Measurements from ENCODE around the gene MACROD2. TPM values are rescaled to one million over a fixed set of nuclear protein-coding genes. Genes with fewer than 3 reads are reported as not detected.

The MACROD2 gene
- total and polyA plus RNA-seq, 8 donors = 0.78 to 31.3 (median 10.9) TPM; not detected in 1

GRCh38 chr20:14751191-14751590 lies 755.9 kb downstream of the MACROD2 start:
- intact Hi-C loops (cut with DNase I; ENCODE audit: low total_unique reads) = no loop called here
- no peak for DNase-seq
- no peaks in the 10 kb centered on the region for H3K9me3 ChIP-seq
- H3K36me3 ChIP-seq = no peaks in the 10 kb centered on the region
- no peak overlapping the region for H3K27ac ChIP-seq
- no peaks in the 10 kb centered on the region for H3K4me1 ChIP-seq
- TF ChIP-seq POLR2A (IDR thresholded peaks at IDR 0.05) (no peak), EP300 (IDR thresholded peaks at IDR 0.05) (no peak)
- H3K4me3 ChIP-seq = no peak overlapping the region
- no peaks in the 10 kb centered on the region for H3K27me3 ChIP-seq
- 83 to 98% (median 88%) methylated on average over 1 of the region's 1 CpG for WGBS, 5 donors

GRCh38 chr20:14757728-14758127 lies 762.4 kb downstream of the MACROD2 start:
- H3K27me3 ChIP-seq = no peaks in the 10 kb centered on the region
- TF ChIP-seq EP300 (IDR thresholded peaks at IDR 0.05) (no peak), POLR2A (IDR thresholded peaks at IDR 0.05) (no peak), CTCF (IDR thresholded peaks at IDR 0.05) (no peak), POLR2AphosphoS5 (IDR thresholded peaks at IDR 0.05) (no peak)
- intact Hi-C loops (cut with DNase I; ENCODE audit: low total_unique reads) = no loop called here
- no peak for DNase-seq
- WGBS, 5 donors = 92 to 97% (median 94%) methylated on average over 11 to 12 of the region's 12 CpGs
- no peaks in the 10 kb centered on the region for H3K36me3 ChIP-seq
- no peak overlapping the region for H3K27ac ChIP-seq
- no peak overlapping the region for H3K4me3 ChIP-seq
- H3K9me3 ChIP-seq = no peaks in the 10 kb centered on the region
- no peaks in the 10 kb centered on the region for H3K4me1 ChIP-seq

DNA sequence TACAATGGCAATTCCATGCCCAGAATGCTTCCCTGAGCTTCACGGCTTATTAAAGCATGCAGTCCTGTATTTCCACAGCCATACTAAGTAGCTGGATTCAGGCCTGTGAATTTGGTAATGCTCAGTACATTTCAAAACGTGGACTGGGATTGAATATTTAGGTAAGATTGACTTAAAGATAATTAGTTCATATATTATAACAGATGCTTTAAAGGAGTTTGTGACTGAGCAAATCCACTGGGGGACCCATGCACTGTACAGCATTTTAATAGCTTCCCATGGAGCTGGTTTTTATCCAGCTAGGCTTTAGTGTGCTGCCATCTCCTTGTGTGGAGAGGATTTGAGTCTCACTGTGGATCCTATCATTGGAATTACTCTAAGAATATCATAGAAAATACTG lies 763.0 kb downstream of the MACROD2 start:
- no peak for DNase-seq
- H3K9me3 ChIP-seq = no peaks in the 10 kb centered on the region
- 52 to 65% (median 58%) methylated on average over 2 of the region's 2 CpGs for WGBS, 5 donors
- intact Hi-C loops (cut with DNase I; ENCODE audit: low total_unique reads) = no loop called here
- H3K27ac ChIP-seq = no peak overlapping the region
- no peaks in the 10 kb centered on the region for H3K4me1 ChIP-seq
- TF ChIP-seq POLR2AphosphoS5 (IDR thresholded peaks at IDR 0.05) (no peak), CTCF (IDR thresholded peaks at IDR 0.05) (no peak), EP300 (IDR thresholded peaks at IDR 0.05) (no peak), POLR2A (IDR thresholded peaks at IDR 0.05) (no peak)
- no peaks in the 10 kb centered on the region for H3K36me3 ChIP-seq
- H3K27me3 ChIP-seq = no peaks in the 10 kb centered on the region
- H3K4me3 ChIP-seq = no peak overlapping the region

GRCh38 chr20:14759979-14760378 lies 764.7 kb downstream of the MACROD2 start:
- no peak for DNase-seq
- no peak for TF ChIP-seq POLR2AphosphoS5 (IDR thresholded peaks at IDR 0.05)
- WGBS, 5 donors = 78 to 89% (median 81%) methylated on average over 4 of the region's 4 CpGs
- intact Hi-C loops (cut with DNase I; ENCODE audit: low total_unique reads) = no loop called here
- H3K4me1 ChIP-seq = peaks cover 0 to 3% (median 0%) of the 10 kb centered on the region in 4 donors
- H3K9me3 ChIP-seq = no peaks in the 10 kb centered on the region
- no peak overlapping the region for H3K4me3 ChIP-seq
- H3K36me3 ChIP-seq = no peaks in the 10 kb centered on the region
- H3K27ac ChIP-seq = no peak overlapping the region
- H3K27me3 ChIP-seq = no peaks in the 10 kb centered on the region

DNA sequence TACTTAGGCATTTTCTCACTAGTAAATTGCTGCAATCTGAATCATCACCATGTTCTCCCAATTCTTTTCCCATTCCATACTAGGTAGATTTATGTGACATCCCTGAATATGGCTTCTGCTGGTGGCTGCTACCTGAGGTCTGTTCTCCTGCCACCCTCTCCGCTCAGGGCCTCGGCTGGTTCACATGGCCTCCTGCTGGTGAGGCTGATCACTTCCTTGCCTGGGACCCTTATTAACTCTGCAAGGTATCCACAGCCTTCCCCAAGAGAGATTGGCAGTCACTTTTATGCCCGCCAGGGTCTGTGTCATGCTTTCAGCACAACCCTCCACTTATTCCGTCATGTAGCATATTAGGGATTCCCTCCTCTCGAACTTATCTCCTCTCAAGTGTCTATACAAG lies 766.6 kb downstream of the MACROD2 start:
- TF ChIP-seq CTCF (IDR thresholded peaks at IDR 0.05) (no peak), POLR2A (IDR thresholded peaks at IDR 0.05) (no peak), POLR2AphosphoS5 (IDR thresholded peaks at IDR 0.05) (no peak), EP300 (IDR thresholded peaks at IDR 0.05) (no peak)
- no peaks in the 10 kb centered on the region for H3K9me3 ChIP-seq
- peaks cover 0 to 10% (median 0%) of the 10 kb centered on the region in 4 donors for H3K4me1 ChIP-seq
- no peak overlapping the region for H3K4me3 ChIP-seq
- DNase-seq = no peak
- intact Hi-C loops (cut with DNase I; ENCODE audit: low total_unique reads) = no loop called here
- no peak overlapping the region for H3K27ac ChIP-seq
- H3K36me3 ChIP-seq = no peaks in the 10 kb centered on the region
- WGBS, 5 donors = 86 to 91% (median 87%) methylated on average over 5 of the region's 5 CpGs
- no peaks in the 10 kb centered on the region for H3K27me3 ChIP-seq
